GM06990 (cell line): Measurements from ENCODE around the gene CES5A.
"Not testable (repeated sequence)": the region's sequence is repeated elsewhere in the genome, so short reads cannot be mapped to it uniquely, and the experiment has no call there.

ENCODE experiments used
- DNase-seq: peaks from one replicate; pipeline ENCODE4 v3.0.0-alpha.2; 2011; ENCODE audit not compliant: insufficient read length; ENCODE audit errors: extremely low read depth
- H3K27me3 ChIP-seq: replicated peaks from 2 replicates; pipeline ENCODE4 v1.6.0; 2011; ENCODE audit warnings: low read length; ENCODE audit not compliant: control insufficient read depth, insufficient read depth
- H3K36me3 ChIP-seq: 2 replicates; pipeline ENCODE4 v1.5.1; 2011; ENCODE audit warnings: low read length; ENCODE audit not compliant: control insufficient read depth, insufficient read depth
- H3K4me3 ChIP-seq: replicated peaks from 2 replicates; pipeline ENCODE4 v1.5.1; 2011; ENCODE audit warnings: low read depth, mild to moderate bottlenecking, control low read depth, low read length
- CTCF ChIP-seq: IDR thresholded peaks from 2 replicates; pipeline ENCODE4 v1.5.1; 2011; ENCODE audit warnings: low read length, control low read depth, mild to moderate bottlenecking, inconsistent platforms; ENCODE audit not compliant: insufficient read depth, poor library complexity, severe bottlenecking

Gene CES5A

GRCh38 chr16:55832773-55833691 lies 42.1 kb downstream of the CES5A start, which contains the start of gene CES1:
Gene CES1, minus strand, starts transcription at chr16:55833096. Its CDS starts 41 bp downstream, at chr16:55833055.
- no peak for DNase-seq
- H3K27me3 ChIP-seq: no peaks in the 10 kb centered on the region
- TF ChIP-seq CTCF: no peak

GRCh38 chr16:55832425-55832772 lies 42.8 kb downstream of the CES5A start:
- H3K36me3 ChIP-seq: no peaks in the 10 kb centered on the region
- TF ChIP-seq CTCF: no peak
- DNase-seq: no peak
- no peak overlapping the region for H3K4me3 ChIP-seq
- no peaks in the 10 kb centered on the region for H3K27me3 ChIP-seq

More at GRCh38 chr16:55832773-55833691, 42.1 kb downstream of the CES5A start, which contains the start of gene CES1:
- H3K36me3 ChIP-seq: no peaks in the 10 kb centered on the region
- no peak within 1 kb of the TSS for H3K4me3 ChIP-seq

GRCh38 chr16:55830658-55831294 lies 44.4 kb downstream of the CES5A start:
- TF ChIP-seq CTCF: no peak
- DNase-seq: no peak
- no peaks in the 10 kb centered on the region for H3K36me3 ChIP-seq
- H3K27me3 ChIP-seq: no peaks in the 10 kb centered on the region
- H3K4me3 ChIP-seq: no peak overlapping the region

- DNase-seq, H3K27me3 ChIP-seq, H3K36me3 ChIP-seq, H3K4me3 ChIP-seq: not testable (repeated sequence)
Measured at GRCh38 chr16:55829232-55829631, 45.9 kb downstream of the CES5A start.

GRCh38 chr16:55828680-55829079 lies 46.5 kb downstream of the CES5A start:
- DNase-seq: no peak
- H3K36me3 ChIP-seq: no peaks in the 10 kb centered on the region
- no peaks in the 10 kb centered on the region; the same call in 1 of the 2 replicates for H3K27me3 ChIP-seq
- no peak overlapping the region for H3K4me3 ChIP-seq
- TF ChIP-seq CTCF: no peak

GRCh38 chr16:55825115-55825728 lies 50.0 kb downstream of the CES5A start:
- no peaks in the 10 kb centered on the region for H3K36me3 ChIP-seq
- no peaks in the 10 kb centered on the region; the same call in 1 of the 2 replicates for H3K27me3 ChIP-seq
- no peak for DNase-seq
- no peak overlapping the region for H3K4me3 ChIP-seq
- TF ChIP-seq CTCF: no peak
